ENCODE measurements around the gene KIAA0586.

- no peak for TF ChIP-seq MYC (IDR thresholded peaks at IDR 0.05; ENCODE audit: insufficient read depth, insufficient read length, insufficient replicate concordance, low read length, severe bottlenecking)
- TF ChIP-seq HDAC6 (IDR thresholded peaks at IDR 0.05; ENCODE audit: unreplicated experiment), result no peak
- TF ChIP-seq RAD21 (IDR thresholded peaks at IDR 0.05; ENCODE audit: insufficient read depth, low read depth, low read length), result no peak
- no peak for TF ChIP-seq FOXM1 (IDR thresholded peaks at IDR 0.05; ENCODE audit: low read depth, low read length)
- no peak for TF ChIP-seq ATF3 (IDR thresholded peaks at IDR 0.05; ENCODE audit: borderline replicate concordance, extremely low read depth, low read depth, low read length)
- TF ChIP-seq RFX5 (IDR thresholded peaks at IDR 0.05; ENCODE audit: low read depth, low read length), result no peak
- TF ChIP-seq CTCF (IDR thresholded peaks at IDR 0.05 in 2 of 3, conservative IDR thresholded peaks at IDR 0.05 in 1 of 3; ENCODE audit: control insufficient read depth in 2 of 3, extremely low read depth in 1 of 3, insufficient read depth in 1 of 3, low read depth in 3 of 3, low read length in 3 of 3), result no peak
- TF ChIP-seq POLR2AphosphoS5 (IDR thresholded peaks at IDR 0.05; ENCODE audit: low read length), result no peak
These were observed 40.1 kb downstream of the KIAA0586 start for GRCh38 chr14:58467575-58467974.

Data from GM12878 (cell line).